Dermis blood vessel endothelial cell (primary cell): ENCODE data around the gene CTSC. TPM values are rescaled to one million over a fixed set of nuclear protein-coding genes. Genes with fewer than 3 reads are reported as not detected.

Experiments used
- DNase-seq: peaks from one replicate; pipeline ENCODE4 v3.0.0; 2010
- total RNA-seq: library from RNA; depleted of rRNA; stranded (reverse); fragments of >200 nt; gene quantifications from 2 replicates; pipeline ENCODE4 v1.2.3, GENCODE V29; 2014

CTSC gene
- total RNA-seq, 1 donor from 2014 or later = 57.2 TPM

- no peak for DNase-seq
Observed at GRCh38 chr11:88315981-88316441, 21.5 kb downstream of the CTSC start.

- no peak for DNase-seq
Observed at GRCh38 chr11:88315015-88315414, 22.5 kb downstream of the CTSC start.

- DNase-seq = no peak
Observed at GRCh38 chr11:88313441-88313840, 24.1 kb downstream of the CTSC start.

GRCh38 chr11:88312628-88313027 is 24.9 kb downstream of the CTSC start:
- DNase-seq = no peak

GRCh38 chr11:88310246-88310645 is 27.3 kb downstream of the CTSC start:
- DNase-seq = no peak

GRCh38 chr11:88308576-88308975 is 29.0 kb downstream of the CTSC start:
- no peak for DNase-seq

GRCh38 chr11:88307749-88308425 is 29.6 kb downstream of the CTSC start:
- DNase-seq = no peak

GRCh38 chr11:88306785-88307184 is 30.8 kb downstream of the CTSC start:
- no peak for DNase-seq

GRCh38 chr11:88305430-88305829 is 32.1 kb downstream of the CTSC start:
- DNase-seq = no peak

- no peak for DNase-seq
Observed at GRCh38 chr11:88304352-88304751, 33.2 kb downstream of the CTSC start.

- DNase-seq = no peak
Observed at GRCh38 chr11:88303037-88303436, 34.5 kb downstream of the CTSC start.

- DNase-seq = no peak
Observed at GRCh38 chr11:88301488-88302140, 35.9 kb downstream of the CTSC start.

- no peak for DNase-seq
Observed at GRCh38 chr11:88300888-88301487, 36.5 kb downstream of the CTSC start.

- no peak for DNase-seq
Observed at GRCh38 chr11:88297863-88298262, 39.7 kb downstream of the CTSC start.

- no peak for DNase-seq
Observed at GRCh38 chr11:88297421-88297820, 40.1 kb downstream of the CTSC start.

- DNase-seq = no peak
Observed at GRCh38 chr11:88295028-88295427, 42.5 kb downstream of the CTSC start.

- DNase-seq = no peak
Observed at GRCh38 chr11:88293931-88294330, 43.6 kb downstream of the CTSC start.

GRCh38 chr11:88292171-88292843 is 45.2 kb downstream of the CTSC start:
- peak; percentile 75 for DNase-seq

- no peak for DNase-seq
Observed at GRCh38 chr11:88288560-88288959, 49.0 kb downstream of the CTSC start.

GRCh38 chr11:88284336-88285050 is 53.0 kb downstream of the CTSC start:
- DNase-seq = peak; percentile 75

GRCh38 chr11:88282747-88283515 is 54.6 kb downstream of the CTSC start:
- DNase-seq = no peak

- DNase-seq = peak; percentile 19
Observed at GRCh38 chr11:88281317-88281712, 56.2 kb downstream of the CTSC start.
